SK-N-SH (cell line): ENCODE measurements around the gene HYPK.

ENCODE experiments used
- GABPA ChIP-seq: IDR thresholded peaks from 2 replicates; pipeline ENCODE4 v1.4.0; 2012; ENCODE audit warnings: low read depth, mild to moderate bottlenecking
- MAX ChIP-seq: IDR thresholded peaks from 2 replicates; pipeline ENCODE4 v1.4.0; 2012; ENCODE audit warnings: low read depth
- POLR2AphosphoS5 ChIP-seq: IDR thresholded peaks from 2 replicates; pipeline ENCODE4 v1.6.1; 2012; ENCODE audit warnings: low read depth, low read length
- TCF12 ChIP-seq: IDR thresholded peaks from 2 replicates; pipeline ENCODE4 v1.4.0; 2012

- no peak for TF ChIP-seq MAX
- no peak for TF ChIP-seq GABPA
- no peak for TF ChIP-seq POLR2AphosphoS5
- no peak for TF ChIP-seq TCF12
Measured at GRCh38 chr15:43851251-43851650, 50.9 kb downstream of the HYPK start.
